Mammary epithelial cell (primary cell): ENCODE data around the gene KCNN3.

Experiments
- EZH2 ChIP-seq: IDR thresholded peaks from 2 replicates; pipeline ENCODE4 v1.6.1; 2012; ENCODE audit warnings: low read length, inconsistent platforms, borderline replicate concordance
- TF ChIP-seq, protein P1 (sequence below), 2 donors: IDR thresholded peaks in 1 of 2; conservative IDR thresholded peaks in 1 of 2; 2 replicates each; pipeline ENCODE4 v1.5.1; 2011 to 2012; ENCODE audit warnings: inconsistent platforms in 2 of 2, low read length in 2 of 2, mild to moderate bottlenecking in 2 of 2, control low read depth in 1 of 2, low read depth in 1 of 2; ENCODE audit not compliant: insufficient read depth in 1 of 2; ENCODE audit errors: extremely low read depth in 1 of 2

DNA sequence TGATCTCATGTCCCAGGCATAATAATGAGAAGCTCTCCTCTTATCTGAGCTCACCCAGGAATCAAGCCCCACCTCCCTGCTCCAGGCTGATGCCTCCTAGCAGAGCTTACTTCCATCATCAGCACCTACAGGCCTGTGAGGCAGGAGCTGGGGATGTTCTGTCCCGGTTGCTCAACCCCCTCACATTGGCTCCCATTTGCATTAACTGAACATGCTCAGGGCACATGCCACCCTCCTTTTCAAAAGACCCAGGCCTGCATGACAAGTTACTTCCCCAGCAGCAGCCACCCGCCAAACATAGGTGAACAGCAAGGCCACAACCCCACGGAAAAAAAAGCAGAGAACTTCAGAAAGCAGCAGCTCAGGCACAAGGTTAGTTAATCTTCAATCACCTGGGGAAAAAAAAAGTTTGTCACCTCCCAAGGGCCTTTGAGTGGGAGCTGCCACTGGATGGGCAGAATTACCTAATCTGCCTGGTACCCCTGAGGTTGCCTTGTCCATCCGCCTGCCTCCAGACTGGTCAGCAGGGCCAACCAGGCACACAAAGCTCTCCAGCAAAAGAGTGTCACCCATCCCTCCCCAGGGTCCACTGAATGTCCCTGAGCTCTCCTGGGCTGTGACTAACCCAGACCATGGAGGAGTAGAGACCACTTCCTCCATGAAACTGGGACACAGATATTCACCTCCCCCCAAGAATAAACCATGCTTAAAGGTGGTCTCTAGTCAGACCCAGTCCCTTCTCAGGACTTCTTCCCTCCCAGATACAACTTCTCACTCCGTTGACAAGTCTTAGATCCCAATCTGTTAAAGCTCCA is 4.4 kb downstream of the KCNN3 start:
- TF ChIP-seq, protein P1, sequence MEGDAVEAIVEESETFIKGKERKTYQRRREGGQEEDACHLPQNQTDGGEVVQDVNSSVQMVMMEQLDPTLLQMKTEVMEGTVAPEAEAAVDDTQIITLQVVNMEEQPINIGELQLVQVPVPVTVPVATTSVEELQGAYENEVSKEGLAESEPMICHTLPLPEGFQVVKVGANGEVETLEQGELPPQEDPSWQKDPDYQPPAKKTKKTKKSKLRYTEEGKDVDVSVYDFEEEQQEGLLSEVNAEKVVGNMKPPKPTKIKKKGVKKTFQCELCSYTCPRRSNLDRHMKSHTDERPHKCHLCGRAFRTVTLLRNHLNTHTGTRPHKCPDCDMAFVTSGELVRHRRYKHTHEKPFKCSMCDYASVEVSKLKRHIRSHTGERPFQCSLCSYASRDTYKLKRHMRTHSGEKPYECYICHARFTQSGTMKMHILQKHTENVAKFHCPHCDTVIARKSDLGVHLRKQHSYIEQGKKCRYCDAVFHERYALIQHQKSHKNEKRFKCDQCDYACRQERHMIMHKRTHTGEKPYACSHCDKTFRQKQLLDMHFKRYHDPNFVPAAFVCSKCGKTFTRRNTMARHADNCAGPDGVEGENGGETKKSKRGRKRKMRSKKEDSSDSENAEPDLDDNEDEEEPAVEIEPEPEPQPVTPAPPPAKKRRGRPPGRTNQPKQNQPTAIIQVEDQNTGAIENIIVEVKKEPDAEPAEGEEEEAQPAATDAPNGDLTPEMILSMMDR (conservative IDR thresholded peaks at IDR 0.05 in 1 of 2, IDR thresholded peaks at IDR 0.05 in 1 of 2; ENCODE audit: extremely low read depth in 1 of 2, insufficient read depth in 1 of 2, low read depth in 1 of 2, low read length in 2 of 2): no peak
- TF ChIP-seq EZH2: no peak
